COLO668 (cell line): Measurements from ENCODE around the gene UBE2L3.
A peak's percentile ranks its signal among the peaks of the same experiment; 100 is the strongest.
"Not testable (repeated sequence)": the region's sequence is repeated elsewhere in the genome, so short reads cannot be mapped to it uniquely, and the experiment has no call there.

Experiments used
- DNase-seq: peaks from one replicate; lab custom pipeline; 2025; ENCODE audit not compliant: unreplicated experiment; lab: John Stamatoyannopoulos, UW

The UBE2L3 gene

DNA sequence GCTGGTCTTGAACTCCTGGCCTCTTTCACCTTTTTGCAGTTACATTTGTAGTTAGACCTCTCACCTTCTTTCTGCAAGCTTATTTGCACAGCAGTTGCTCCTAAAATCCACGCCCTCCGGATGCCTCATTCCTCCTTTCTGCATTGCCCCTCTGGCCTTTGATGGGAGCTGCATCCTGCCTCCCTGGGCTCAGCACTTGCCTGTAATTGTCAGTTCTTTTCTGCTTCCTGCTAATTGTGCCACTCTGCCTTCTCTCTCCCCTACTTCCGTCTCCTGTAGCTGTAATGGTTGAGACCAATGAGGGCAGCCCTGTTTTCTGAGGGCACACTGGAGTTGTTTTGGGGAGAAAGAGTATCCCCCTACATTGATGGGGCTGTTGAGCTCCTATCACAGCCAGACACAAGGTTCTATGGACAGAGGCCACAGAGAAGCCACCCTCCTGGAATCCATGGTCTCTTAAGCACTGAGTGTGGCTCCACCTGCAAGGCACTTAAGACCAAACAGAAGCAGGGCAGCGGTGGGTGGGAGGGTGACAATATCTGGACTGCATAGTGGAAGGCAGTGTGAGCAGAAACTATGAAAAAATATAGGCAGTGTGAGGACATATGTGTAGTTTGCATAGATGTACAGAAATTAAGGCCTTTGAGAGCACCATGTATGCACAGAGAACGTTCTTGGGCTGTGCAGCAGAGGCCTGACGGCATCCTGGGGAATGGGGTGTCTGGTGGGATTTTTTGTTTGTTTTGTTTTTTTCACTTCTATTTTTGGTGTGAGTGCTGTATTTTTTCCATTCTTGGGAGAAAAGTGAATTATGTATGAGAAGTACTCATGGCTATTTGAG lies 31.8 kb downstream of the UBE2L3 start:
- DNase-seq, result no peak

DNA sequence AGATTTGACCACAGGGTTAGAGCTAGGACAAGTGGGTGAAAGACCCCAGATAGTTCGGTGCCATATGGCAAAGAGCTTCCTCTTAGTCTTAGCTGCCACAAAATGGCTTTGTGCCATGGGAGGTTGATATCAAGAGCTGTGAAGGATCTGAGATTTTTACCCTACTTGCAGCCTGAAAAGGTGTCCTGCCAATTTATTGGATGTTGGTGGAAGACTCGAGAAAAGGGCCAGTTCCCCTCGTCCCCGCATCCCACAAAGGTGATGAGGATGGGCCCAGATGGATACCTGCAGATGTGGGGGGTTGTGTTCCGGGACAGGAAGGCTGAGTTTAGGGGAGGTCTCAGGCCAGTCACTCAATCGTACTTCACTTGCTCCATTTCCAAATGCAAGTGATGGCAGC lies 35.1 kb downstream of the UBE2L3 start:
- no peak for DNase-seq

DNA sequence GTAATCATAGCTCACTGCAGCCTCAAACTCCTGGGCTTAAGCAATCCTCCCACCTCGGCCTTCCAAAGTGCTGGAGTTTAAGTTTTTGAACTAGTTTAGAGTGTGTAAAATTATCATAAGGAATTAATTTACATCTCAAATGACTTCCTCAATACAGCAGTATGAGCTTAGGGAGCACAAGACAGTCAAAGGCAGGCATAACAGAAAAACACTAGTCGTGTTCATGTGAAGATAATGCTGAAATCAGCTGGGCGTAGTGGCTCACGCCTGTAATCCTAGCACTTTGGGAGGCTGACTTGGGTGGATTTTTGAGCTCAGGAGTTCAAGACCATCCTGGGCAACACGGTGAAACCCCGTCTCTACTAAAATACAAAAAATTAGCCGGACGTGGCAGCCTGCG lies 36.5 kb downstream of the UBE2L3 start:
- DNase-seq, result no peak

DNA sequence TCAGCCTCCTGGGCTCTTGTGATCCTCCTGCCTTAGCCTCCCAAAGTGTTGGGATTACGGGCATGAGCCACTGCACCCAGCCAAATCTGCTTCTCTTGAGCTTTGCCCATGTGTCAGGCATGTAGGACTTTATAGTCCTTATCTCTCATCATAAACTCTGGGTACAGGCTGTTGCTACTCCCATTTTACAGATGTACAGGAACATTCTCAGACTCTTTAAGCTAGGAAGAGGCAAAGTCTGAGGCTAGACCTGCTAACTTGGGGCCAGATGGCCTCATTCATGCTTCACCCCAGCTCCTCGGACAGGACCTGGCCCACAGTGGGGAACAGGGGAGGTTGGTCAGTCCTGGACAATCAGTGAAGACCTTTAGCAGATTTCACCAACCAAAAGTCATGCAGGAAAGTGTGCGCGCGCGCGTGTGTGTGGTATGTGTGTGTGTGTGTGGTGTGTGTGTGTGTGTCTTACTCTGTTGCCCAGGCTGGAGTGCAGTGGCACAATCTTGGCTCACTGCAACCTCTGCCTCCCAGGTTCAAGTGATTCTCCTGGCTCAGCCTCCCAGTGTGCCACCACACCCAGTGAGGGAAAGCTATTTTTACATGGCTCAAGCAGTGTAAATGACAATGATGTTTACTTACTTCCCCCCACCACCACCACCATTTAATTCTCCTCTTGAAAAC lies 38.5 kb downstream of the UBE2L3 start:
- DNase-seq, result no peak

DNA sequence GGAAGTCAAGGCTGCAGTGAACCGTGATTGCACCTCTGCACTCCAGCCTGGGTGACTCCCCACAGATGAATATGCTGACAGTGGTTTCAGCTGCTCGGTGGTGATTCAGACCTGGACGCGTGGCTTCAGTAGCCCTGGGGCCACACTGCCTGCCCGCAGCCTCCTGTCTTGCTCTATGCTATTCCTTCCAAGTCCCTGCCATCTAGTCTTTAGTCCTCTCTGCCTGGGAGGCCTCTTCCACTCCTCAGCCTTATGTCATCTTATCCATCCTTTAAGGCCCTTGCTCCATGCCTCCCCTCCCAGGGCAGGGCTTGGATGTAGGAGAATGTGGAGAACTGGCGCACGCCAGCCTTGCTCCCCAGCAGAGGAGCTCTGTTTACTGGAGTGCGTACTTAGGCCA lies 39.3 kb downstream of the UBE2L3 start:
- DNase-seq, result no peak

DNA sequence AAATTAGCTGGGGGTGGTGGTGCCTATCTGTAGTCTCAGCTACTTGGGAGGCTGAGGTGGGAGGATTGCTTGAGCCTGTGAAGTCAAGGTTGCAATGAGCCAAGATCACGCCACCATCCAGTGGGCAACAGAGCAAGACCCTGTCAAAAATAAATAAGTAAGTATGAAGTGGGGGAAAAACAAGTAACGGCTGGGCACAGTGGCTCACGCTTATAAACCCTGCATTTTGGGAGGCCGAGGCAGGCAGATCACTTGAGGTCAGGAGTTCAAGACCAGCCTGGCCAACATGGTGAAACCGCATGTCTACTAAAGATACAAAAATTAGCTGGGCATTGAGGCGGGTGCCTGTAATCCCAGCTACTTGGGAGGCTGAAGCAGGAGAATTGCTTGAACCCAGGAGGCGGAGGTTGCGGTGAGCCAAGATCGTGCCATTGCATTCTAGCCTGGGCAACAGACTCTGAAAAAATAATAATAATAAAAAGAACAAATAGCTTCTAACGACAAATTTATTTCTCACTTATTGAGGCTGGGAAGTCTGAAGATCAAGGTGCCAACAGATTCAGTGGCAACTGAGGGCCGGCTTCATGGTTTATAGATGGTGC lies 42.1 kb downstream of the UBE2L3 start:
- DNase-seq, result not testable (repeated sequence)

DNA sequence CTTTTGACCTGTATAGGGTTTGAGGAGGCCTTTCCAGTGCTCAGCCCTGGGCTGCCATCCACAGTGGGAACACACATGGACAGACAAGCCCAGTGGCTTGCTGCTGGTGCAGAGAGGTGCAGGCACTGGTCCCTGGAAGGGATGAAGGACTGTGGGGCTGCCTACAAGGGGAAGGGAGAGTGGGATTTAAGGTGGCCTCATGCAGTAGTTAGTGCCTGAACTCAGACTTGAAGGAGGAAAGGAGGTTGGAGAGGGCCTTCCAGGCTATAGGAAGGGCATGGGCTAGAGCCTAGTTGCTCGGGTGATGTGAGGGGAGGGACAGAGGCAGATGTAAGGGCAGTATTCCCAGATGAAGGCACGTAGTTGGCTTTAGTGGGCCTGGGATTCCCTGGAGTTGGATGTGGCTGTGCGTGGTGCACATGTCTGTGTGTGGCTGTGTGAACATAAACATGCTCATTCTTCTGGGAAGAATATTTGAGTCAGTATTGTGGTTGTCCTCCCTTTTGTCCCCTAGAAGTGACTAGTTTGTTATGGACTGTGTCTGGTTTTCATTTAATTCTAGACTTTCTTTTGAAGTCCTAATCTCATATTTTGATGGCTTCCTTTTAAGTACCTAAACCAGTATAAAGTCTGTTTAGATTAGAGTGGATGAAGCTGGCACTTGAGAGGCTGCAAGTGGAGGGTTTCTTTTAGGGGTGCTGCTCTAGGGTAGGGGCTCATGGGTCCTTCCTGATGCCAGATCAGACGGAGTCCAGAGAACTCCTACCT lies 43.9 kb downstream of the UBE2L3 start:
- no peak for DNase-seq

DNA sequence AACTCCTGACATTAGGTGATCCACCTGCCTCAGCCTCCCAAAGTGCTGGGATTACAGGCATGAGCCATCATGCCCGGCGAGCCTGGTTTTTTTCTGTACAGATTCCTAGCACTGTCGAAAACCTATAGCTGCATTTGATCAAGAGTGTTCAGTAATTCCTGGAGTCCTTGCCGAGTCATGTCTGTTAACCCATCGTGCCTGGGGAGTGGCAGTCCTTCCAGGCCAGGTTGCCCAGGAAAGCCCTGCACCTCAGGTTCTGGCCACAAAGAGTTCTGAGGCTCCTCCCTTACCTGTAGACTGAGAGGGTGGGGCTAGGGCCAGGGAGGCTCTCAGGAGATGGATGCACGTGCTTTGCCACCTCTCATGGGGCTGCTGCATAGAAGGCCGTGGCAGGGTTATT lies 45.3 kb downstream of the UBE2L3 start:
- DNase-seq, result no peak

DNA sequence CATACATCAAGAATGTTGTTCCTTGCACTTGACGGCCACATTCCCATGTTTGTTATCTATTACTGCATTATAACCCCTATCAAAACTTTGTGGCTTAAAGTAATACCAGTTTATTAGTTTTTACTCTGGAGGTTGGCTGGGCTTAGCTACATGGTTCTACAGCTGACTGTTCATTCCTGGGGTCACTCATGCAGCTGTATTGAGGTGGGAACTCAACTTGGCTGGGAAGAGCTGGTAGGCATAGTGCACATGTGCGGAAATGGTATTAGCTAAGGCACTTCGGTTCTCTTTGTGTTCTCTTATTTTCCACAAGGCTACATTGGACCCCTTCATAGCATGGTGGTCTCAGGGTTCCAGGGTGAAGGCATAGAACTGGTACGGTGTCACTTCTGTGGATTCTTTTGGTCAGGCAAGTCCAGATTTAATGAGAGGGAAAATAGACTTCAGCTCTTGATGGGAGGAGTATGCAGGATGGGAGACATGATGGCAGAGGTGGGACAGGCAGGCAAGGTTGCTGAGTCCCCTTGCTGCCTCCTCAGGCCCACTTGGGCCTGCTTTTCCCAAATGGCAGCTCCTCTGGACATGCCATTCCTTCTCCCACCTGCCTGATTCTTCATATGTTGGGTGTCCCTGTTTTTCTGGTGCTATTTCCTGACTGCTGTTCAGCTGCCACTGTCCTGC lies 46.2 kb downstream of the UBE2L3 start:
- no peak for DNase-seq

DNA sequence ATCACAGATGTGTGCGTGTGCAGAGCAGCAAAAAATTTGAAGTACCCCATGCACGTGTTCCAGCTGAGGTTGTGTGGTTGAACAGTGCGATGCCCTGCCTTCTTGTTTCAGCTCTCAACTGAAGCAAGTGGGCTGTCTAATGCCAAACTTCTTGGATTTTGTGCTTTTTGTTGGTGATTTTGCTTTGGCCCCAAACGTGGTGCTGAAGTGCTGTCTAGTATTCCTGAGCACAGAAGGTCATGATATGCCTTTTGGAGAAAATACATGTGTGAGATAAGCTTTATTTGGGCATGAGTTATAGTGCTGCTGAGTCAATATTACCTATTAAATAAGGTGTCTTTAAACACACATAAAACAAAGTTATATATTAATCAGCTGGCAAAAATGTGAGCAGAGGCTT lies 48.2 kb downstream of the UBE2L3 start:
- no peak for DNase-seq

DNA sequence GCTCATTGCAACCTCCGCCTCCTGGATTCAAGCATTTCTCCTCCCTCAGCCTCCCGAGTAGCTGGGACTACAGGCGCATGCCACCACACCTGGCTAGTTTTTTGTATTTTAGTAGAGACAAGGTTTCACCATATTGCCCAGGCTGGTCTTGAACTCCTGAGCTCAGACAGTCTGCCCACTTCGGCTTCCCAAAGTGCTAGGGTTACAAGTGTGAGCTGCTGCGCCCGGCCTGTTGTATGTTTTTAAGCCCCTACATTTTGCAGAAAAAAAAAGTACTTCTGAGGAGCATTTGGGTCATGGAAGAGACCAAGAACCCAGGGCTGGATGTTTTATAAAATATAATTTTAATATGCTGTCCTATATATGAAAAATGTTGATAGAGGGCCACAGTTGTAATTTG lies 49.8 kb downstream of the UBE2L3 start:
- not testable (repeated sequence) for DNase-seq

DNA sequence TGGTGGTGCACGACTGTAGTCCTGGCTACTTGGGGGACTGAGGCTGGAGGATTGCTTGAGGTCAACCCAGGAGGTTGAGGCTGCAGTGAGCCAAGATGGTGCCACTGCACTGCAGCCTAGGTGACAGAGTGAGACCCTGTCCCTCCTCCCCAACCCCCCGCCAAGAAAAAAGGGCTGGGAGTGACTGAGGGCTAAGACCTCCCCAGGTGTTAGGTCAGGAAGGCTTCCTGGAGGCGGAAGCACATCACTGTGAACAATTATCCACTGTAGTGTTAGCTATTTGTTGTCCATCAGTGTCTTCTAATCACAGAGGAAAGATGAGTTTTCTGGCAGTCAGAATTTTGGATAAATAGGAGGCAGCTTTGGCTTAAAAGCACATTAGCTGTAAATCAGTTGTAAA lies 53.5 kb downstream of the UBE2L3 start:
- DNase-seq, result no peak

DNA sequence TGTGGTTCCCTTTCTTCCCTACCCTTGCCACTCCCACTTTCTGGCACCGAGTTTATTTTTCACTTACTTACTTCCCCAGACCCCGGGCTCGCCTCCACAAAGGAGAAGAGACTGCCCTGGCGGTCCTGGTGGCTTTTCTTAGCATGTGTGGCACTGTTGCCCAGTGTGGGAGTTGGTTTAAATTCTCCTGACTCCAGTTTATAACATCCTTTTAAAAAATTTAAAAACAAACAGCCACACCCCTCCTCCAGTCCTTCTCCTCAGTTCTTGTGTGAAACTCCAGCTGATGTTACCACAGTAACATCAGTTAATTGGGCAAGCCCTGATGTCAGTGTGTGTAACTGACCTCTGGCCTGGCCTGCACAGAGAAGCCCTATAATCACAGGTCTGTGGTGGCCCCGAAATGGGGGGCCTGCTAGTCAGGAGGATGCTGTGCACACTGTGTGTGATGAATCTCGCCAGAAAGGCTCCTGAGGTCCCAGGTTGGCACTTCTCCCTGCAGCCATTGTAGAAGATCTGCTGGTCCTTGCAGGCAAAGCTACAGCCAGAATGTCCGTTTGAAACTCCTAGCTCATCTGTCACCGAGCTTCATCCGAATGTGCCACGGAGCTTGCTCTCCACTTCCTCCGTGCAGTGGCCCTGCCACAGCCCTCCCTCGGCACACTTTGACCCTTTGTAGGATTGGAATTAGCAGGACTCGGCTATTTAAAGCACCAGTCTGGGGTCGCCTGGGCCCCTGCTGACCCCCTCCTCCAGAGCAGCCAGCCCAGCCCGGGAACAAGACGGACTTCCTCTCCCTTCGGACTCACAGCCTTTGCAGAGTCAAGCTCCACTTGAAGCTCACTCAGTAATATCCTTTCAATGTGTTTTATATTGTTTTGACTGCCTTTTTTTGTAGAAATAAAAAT lies 54.8 kb downstream of the UBE2L3 start:
- DNase-seq, result no peak

DNA sequence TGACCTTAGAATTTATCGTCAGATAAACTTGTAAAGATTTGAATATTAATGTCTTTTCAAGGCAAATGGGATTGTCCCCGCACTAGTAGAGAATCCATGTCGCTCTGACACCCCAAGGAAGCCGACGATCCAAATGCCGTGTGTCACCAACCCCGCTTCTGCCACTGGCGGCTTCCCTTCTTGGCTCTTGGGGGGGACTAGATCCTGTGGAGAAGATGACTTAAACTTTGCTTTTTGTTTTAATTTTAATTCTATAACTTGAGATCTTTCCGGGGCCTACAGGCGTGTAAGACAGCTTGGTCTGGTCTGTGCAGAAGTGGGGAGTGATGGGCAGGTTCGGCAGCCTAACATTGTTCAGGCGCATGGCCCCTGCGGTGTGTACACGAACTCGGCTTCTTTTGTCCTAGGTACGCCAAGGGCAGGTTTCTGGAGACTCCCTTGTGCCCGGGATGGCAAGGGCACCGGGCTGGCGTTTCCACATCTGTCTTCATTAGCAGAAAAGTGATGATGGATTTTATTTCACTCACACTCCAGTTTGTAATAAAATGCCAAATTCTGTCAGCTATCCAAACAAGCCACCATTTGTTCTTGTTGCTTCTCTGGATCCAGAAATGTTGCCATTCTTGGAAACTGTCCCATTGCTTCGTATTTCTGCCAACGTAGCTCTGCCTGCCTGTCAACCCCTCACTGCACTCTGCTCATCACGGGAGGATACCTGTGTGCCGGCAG lies 55.6 kb downstream of the UBE2L3 start:
- DNase-seq, result no peak

DNA sequence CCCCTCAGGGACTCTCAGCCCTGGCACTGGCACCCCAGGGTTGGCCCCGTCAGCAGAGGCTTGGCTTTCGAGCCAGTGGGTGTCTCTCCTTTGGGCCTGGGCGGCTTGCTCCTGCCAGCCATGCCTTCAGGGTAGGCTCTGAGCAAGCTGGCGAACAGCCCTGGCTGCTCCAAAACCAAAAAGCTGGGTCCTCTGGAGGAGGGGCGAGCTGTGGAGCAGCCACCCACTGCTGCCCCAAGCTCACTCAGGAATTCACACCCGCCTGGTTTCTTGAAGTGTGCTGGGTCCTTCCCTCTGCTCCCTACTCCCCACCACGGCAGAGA lies 56.1 kb downstream of the UBE2L3 start:
- DNase-seq, result no peak

DNA sequence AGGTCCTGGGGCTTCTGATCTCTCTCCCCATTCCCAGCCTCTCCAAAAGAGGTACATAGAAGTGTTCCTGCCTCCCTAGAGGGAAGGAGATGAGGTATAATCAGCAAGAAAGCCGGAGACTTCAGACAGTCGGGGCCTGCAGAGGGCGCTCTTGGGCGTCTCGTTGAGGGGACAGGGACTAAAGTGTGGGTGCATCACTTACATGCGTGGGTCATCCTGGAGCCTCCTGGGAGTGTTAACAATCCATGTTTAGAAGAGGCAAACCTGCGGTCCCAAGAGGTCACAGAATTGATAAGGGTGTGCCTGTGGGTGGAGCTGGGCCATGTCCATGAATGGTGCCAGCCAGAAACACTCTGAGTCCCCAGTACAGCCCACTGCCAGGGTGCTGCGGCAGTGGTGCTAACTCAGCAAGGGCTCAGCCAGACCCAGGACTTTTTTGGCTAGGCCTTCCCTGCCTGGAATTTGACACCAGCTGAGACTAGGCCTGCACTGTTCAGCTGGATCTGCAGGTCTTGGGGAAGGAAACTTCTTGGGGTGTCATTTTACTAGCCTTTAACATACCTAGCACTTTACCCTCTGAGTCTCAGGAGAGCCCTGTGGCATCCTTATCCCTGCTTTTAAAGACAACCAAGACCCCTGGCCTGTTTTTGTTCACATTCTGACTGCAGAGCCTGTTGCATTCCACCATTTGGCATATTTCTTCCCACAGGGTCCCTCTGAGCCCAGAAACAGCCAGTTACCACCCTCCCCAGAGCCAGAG lies 56.8 kb downstream of the UBE2L3 start:
- peak; percentile 35 for DNase-seq

DNA sequence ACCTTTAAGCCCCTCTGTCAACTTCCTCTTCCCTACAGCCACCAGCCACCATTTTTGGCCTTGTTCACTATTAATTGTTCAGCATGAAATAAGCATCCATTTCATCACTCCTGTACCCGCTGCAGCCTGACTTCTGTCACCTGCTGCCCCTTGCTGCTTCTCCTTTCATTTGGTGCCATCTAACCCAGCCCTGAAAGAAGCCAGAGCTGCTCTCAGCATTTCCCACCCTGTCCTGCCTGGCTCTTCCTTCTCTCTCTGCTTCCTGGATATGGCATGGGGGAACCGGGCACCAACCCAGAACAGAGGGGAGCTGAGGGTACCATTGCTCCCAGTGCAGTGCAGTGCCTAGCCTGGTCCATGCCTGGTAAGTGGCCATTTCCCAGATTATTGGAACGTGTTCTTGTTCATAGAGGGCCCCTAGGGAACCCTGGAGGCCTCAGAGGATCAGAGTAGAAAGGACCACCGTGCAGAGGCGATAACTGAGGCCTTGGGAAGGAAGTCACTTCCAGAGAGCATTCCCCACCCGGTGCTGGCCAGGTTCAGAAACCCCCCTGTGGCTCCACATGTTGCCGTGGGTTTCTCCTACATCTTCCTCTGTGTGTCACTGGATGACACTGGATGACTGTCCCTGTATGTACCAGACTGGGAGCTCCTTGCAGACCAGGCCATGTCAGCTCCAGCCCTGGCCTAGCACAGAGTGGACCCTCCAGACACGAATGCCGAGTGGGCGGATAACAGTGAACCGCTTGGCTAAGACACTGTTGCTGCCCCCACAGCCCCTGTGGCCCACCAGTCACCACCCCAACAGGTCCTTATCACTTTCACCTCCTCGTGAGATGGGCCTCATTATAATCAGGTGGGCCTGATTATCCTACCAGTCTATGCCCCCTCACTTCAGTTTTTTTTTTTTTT lies 57.6 kb downstream of the UBE2L3 start:
- DNase-seq, result no peak
